ENCODE results near the gene PDZRN4.
"Not testable (repeated sequence)": the region's sequence is repeated elsewhere in the genome, so short reads cannot be mapped to it uniquely, and the experiment has no call there.

The PDZRN4 gene

DNA sequence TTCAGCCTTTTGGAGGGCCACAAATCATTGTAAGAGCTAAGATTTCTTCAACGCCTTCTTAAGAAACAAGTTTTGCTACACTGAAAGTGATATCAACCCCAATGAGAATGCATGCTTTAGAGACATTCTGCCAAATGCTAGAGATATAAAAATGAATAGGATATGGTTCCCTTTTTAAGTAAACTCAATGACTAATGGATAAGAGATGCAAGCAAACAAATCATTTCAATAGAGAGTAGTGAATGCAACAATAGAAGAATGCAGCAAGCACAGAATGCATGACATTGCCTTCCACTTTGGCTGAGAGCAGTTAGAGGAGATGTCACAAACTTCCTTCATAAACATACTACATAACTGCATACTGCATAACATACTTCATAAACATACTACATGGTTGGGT, 116.4 kb downstream of the PDZRN4 start:
- Histone ChIP-seq H3K23ac (ENCODE audit: low read length) (no peak overlapping the region), H3K27ac (ENCODE audit: low read depth, low read length) (no peak overlapping the region), H3K18ac (ENCODE audit: low read length) (no peak overlapping the region), H3K4me2 (ENCODE audit: low read length) (no peak overlapping the region), H4K5ac (ENCODE audit: low read length) (no peak overlapping the region), H2BK15ac (replicated peaks; ENCODE audit: low read depth) (no peak overlapping the region), H3K27me3 (ENCODE audit: insufficient read depth, low read length, poor library complexity) (no peaks in the 10 kb centered on the region), H4K8ac (ENCODE audit: low read depth, low read length) (no peak overlapping the region), H2AK5ac (ENCODE audit: low read length) (no peak overlapping the region), H3K4me1 (ENCODE audit: control insufficient read depth, low read depth, low read length) (no peaks in the 10 kb centered on the region), H2BK5ac (ENCODE audit: low read length) (no peak overlapping the region), H3K36me3 (ENCODE audit: control insufficient read depth, insufficient read depth, low read length) (no peaks in the 10 kb centered on the region), H3K9ac (ENCODE audit: low read length) (no peak overlapping the region), H3K56ac (ENCODE audit: low read length) (no peak overlapping the region), H3K4me3 (ENCODE audit: low read length) (no peak overlapping the region), H3K4ac (ENCODE audit: low read depth, low read length) (no peak overlapping the region), H3K79me1 (ENCODE audit: low read length) (no peaks in the 10 kb centered on the region), H3K79me2 (ENCODE audit: control insufficient read depth, insufficient read depth, low read length) (no peaks in the 10 kb centered on the region), H2BK120ac (ENCODE audit: low read depth, low read length) (no peak overlapping the region)
- no peak for DNase-seq
- WGBS (ENCODE audit: extremely low coverage, insufficient coverage, low lambda C conversion rate): no CpG with 5 or more reads among the region's 1 CpG

DNA sequence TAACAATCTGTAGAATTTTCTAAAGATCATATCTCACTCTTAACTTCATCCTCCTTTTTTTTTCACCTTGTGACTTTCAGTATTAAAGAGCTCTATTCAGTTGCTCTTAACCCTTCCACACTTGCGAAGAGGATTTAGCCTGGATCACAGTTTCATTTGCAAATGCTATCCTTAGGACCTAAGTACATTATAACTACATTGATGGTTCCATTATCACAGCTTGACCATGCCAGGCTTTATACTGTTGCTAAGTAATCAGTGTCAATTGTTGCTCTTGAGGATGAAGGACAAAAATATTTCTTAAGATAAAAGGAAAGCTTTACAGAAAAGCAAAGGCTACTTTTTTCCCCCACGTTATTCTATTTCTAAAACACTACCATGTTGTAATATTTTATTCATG, 122.2 kb downstream of the PDZRN4 start:
- Histone ChIP-seq H3K56ac (ENCODE audit: low read length) (no peak overlapping the region), H3K4me1 (ENCODE audit: control insufficient read depth, low read depth, low read length) (no peaks in the 10 kb centered on the region), H2BK15ac (replicated peaks; ENCODE audit: low read depth) (no peak overlapping the region), H3K27ac (ENCODE audit: low read depth, low read length) (no peak overlapping the region), H3K79me2 (ENCODE audit: control insufficient read depth, insufficient read depth, low read length) (no peaks in the 10 kb centered on the region), H3K4ac (ENCODE audit: low read depth, low read length) (no peak overlapping the region), H4K5ac (ENCODE audit: low read length) (no peak overlapping the region), H3K9ac (ENCODE audit: low read length) (no peak overlapping the region), H3K23ac (ENCODE audit: low read length) (no peak overlapping the region), H3K27me3 (ENCODE audit: insufficient read depth, low read length, poor library complexity) (no peaks in the 10 kb centered on the region), H2BK120ac (ENCODE audit: low read depth, low read length) (no peak overlapping the region), H2AK5ac (ENCODE audit: low read length) (no peak overlapping the region), H3K36me3 (ENCODE audit: control insufficient read depth, insufficient read depth, low read length) (no peaks in the 10 kb centered on the region), H4K8ac (ENCODE audit: low read depth, low read length) (no peak overlapping the region), H3K4me2 (ENCODE audit: low read length) (no peak overlapping the region), H3K79me1 (ENCODE audit: low read length) (no peaks in the 10 kb centered on the region), H3K4me3 (ENCODE audit: low read length) (no peak overlapping the region), H3K18ac (ENCODE audit: low read length) (no peak overlapping the region), H2BK5ac (ENCODE audit: low read length) (no peak overlapping the region)
- peak; percentile 21 for DNase-seq
- WGBS (ENCODE audit: extremely low coverage, insufficient coverage, low lambda C conversion rate): 100% methylated on average over 1 of the region's 2 CpGs

DNA sequence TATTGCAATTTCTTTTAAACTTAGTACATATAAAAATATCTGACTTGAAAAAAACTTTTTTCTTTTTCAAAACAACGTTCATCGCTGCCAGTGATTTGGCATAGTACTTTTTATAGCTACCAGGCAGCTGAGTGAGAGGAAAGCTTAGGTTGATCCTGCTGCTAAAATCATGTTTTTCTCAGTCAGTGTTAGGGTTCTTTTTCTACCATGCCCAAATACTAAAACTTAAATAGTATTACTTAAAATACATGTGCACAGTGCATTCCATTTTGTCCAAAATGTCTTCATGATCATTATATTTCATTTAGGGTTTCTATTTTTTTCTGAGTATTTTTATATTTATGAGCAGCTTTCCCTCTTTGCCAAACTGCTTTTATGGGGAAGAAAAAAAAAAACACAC, 123.8 kb downstream of the PDZRN4 start:
- H3K79me1 ChIP-seq (ENCODE audit: low read length): no peaks in the 10 kb centered on the region
- DNase-seq: no peak
- no peak overlapping the region for H4K8ac ChIP-seq (ENCODE audit: low read depth, low read length)
- no peak overlapping the region for H2AK5ac ChIP-seq (ENCODE audit: low read length)
- H3K9ac ChIP-seq (ENCODE audit: low read length): no peak overlapping the region
- H3K4me1 ChIP-seq (ENCODE audit: control insufficient read depth, low read depth, low read length): no peaks in the 10 kb centered on the region
- H4K5ac ChIP-seq (ENCODE audit: low read length): no peak overlapping the region
- H2BK120ac ChIP-seq (ENCODE audit: low read depth, low read length): no peak overlapping the region
- no peak overlapping the region for H2BK5ac ChIP-seq (ENCODE audit: low read length)
- no peaks in the 10 kb centered on the region for H3K27me3 ChIP-seq (ENCODE audit: insufficient read depth, low read length, poor library complexity)
- no peak overlapping the region for H3K27ac ChIP-seq (ENCODE audit: low read depth, low read length)
- WGBS (ENCODE audit: extremely low coverage, insufficient coverage, low lambda C conversion rate): no CpG with 5 or more reads among the region's 2 CpGs
- no peaks in the 10 kb centered on the region for H3K36me3 ChIP-seq (ENCODE audit: control insufficient read depth, insufficient read depth, low read length)
- H3K4ac ChIP-seq (ENCODE audit: low read depth, low read length): no peak overlapping the region
- H3K4me3 ChIP-seq (ENCODE audit: low read length): no peak overlapping the region
- no peak overlapping the region for H3K18ac ChIP-seq (ENCODE audit: low read length)
- no peak overlapping the region for H3K4me2 ChIP-seq (ENCODE audit: low read length)
- no peaks in the 10 kb centered on the region for H3K79me2 ChIP-seq (ENCODE audit: control insufficient read depth, insufficient read depth, low read length)
- H3K56ac ChIP-seq (ENCODE audit: low read length): no peak overlapping the region
- H2BK15ac ChIP-seq (replicated peaks; ENCODE audit: low read depth): no peak overlapping the region
- H3K23ac ChIP-seq (ENCODE audit: low read length): no peak overlapping the region

DNA sequence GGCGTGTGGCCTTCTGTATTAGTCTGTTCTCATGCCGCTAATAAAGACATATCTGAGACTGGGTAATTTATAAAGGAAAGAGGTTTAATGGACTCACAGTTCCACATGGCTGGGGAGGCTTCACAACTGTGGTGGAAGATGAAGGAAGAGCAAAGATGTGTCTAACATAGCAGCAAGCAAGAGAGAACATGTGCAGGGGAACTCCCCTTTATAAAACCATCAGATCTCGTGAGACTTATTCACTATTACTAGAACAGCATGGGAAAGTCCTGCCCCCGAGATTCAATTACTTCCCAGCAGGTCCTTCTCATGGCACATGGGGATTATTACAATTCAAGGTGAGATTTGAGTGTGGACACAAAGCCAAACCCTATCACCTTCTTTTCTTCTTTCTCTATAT, 124.3 kb downstream of the PDZRN4 start:
- not testable (repeated sequence) for H2BK5ac ChIP-seq (ENCODE audit: low read length); DNase-seq; H3K4ac ChIP-seq (ENCODE audit: low read depth, low read length); H2BK15ac ChIP-seq (replicated peaks; ENCODE audit: low read depth); H3K36me3 ChIP-seq (ENCODE audit: control insufficient read depth, insufficient read depth, low read length); H4K5ac ChIP-seq (ENCODE audit: low read length); H3K27me3 ChIP-seq (ENCODE audit: insufficient read depth, low read length, poor library complexity); H4K8ac ChIP-seq (ENCODE audit: low read depth, low read length); H3K4me2 ChIP-seq (ENCODE audit: low read length); H3K18ac ChIP-seq (ENCODE audit: low read length); H3K79me1 ChIP-seq (ENCODE audit: low read length); H3K56ac ChIP-seq (ENCODE audit: low read length); H3K27ac ChIP-seq (ENCODE audit: low read depth, low read length); H2BK120ac ChIP-seq (ENCODE audit: low read depth, low read length); H3K4me3 ChIP-seq (ENCODE audit: low read length); H3K9ac ChIP-seq (ENCODE audit: low read length); H3K4me1 ChIP-seq (ENCODE audit: control insufficient read depth, low read depth, low read length); H3K23ac ChIP-seq (ENCODE audit: low read length); H3K79me2 ChIP-seq (ENCODE audit: control insufficient read depth, insufficient read depth, low read length); H2AK5ac ChIP-seq (ENCODE audit: low read length)
- no CpG with 5 or more reads among the region's 4 CpGs for WGBS (ENCODE audit: extremely low coverage, insufficient coverage, low lambda C conversion rate)

DNA sequence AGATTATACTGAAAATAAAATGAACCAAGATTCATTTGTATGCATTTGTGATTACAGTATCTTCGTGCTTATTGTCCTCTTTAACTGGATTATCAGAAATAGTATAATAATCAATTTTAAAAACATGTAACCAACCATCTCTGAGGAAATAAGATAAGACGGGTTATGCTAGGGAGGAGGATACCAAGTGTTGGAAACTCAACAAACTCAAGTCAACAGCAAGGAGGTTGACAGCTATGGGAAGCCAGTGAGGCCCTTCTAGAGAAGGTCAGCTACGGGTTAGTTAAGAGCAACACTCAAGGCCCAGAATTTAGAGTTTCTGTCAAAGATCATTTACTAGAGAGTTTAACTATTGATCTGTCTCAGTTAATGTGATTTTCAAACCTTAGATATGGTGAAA, 137.2 kb downstream of the PDZRN4 start:
- Histone ChIP-seq H2AK5ac (ENCODE audit: low read length) (no peak overlapping the region), H3K4me3 (ENCODE audit: low read length) (no peak overlapping the region), H3K4ac (ENCODE audit: low read depth, low read length) (no peak overlapping the region), H3K18ac (ENCODE audit: low read length) (no peak overlapping the region), H3K27me3 (ENCODE audit: insufficient read depth, low read length, poor library complexity) (no peaks in the 10 kb centered on the region), H4K5ac (ENCODE audit: low read length) (no peak overlapping the region), H3K4me2 (ENCODE audit: low read length) (no peak overlapping the region), H4K8ac (ENCODE audit: low read depth, low read length) (no peak overlapping the region), H3K36me3 (ENCODE audit: control insufficient read depth, insufficient read depth, low read length) (no peaks in the 10 kb centered on the region), H3K79me2 (ENCODE audit: control insufficient read depth, insufficient read depth, low read length) (no peaks in the 10 kb centered on the region), H2BK15ac (replicated peaks; ENCODE audit: low read depth) (no peak overlapping the region), H2BK120ac (ENCODE audit: low read depth, low read length) (no peak overlapping the region), H3K23ac (ENCODE audit: low read length) (no peak overlapping the region), H3K27ac (ENCODE audit: low read depth, low read length) (no peak overlapping the region), H3K56ac (ENCODE audit: low read length) (no peak overlapping the region), H3K9ac (ENCODE audit: low read length) (no peak overlapping the region), H3K4me1 (ENCODE audit: control insufficient read depth, low read depth, low read length) (no peaks in the 10 kb centered on the region), H3K79me1 (ENCODE audit: low read length) (no peaks in the 10 kb centered on the region), H2BK5ac (ENCODE audit: low read length) (no peak overlapping the region)
- no peak for DNase-seq
- no CpG with 5 or more reads among the region's 3 CpGs for WGBS (ENCODE audit: extremely low coverage, insufficient coverage, low lambda C conversion rate)

DNA sequence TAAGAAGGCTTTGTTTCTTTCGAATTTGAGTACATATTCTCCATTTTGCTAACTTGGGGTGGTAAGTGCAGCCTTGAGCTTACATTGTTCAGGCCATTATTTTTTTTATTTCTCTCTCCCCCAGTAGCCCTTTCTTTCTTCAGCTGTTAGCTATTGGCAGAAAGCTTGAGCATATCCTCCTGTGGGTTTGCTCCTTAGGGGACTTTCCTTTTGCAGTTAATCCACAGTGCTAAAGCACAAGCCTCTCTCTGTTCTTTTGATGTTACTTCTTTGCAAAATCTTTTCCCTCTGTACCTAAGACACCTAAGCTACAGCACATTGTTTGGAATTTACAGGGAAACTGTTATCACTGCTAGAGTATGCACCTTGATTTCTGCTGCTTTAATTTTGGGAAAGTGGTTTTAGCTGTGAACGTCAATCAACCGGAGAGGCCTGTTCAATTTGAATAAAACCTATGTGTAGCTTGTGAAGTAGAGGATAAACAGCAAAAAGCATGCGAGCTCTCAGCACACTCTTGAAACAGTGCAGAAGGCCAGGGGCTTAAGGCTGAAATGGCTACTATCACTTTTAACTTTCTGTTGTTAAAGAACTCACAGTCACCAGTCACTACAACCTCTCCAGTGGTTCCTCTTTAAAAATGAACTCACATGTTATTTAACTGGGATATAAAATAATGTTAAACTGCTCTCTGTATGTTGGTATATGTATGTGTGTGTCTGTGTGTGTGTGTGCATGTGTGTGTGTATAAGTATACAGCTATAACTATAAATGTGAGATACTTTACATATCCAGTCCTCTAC, 139.2 kb downstream of the PDZRN4 start:
- H3K36me3 ChIP-seq (ENCODE audit: control insufficient read depth, insufficient read depth, low read length): no peaks in the 10 kb centered on the region
- no peak overlapping the region for H2BK120ac ChIP-seq (ENCODE audit: low read depth, low read length)
- no peaks in the 10 kb centered on the region for H3K79me1 ChIP-seq (ENCODE audit: low read length)
- H3K18ac ChIP-seq (ENCODE audit: low read length): no peak overlapping the region
- no peak for DNase-seq
- no peak overlapping the region for H4K5ac ChIP-seq (ENCODE audit: low read length)
- H4K8ac ChIP-seq (ENCODE audit: low read depth, low read length): no peak overlapping the region
- H3K9ac ChIP-seq (ENCODE audit: low read length): no peak overlapping the region
- H3K4me3 ChIP-seq (ENCODE audit: low read length): no peak overlapping the region
- no peaks in the 10 kb centered on the region for H3K27me3 ChIP-seq (ENCODE audit: insufficient read depth, low read length, poor library complexity)
- no peak overlapping the region for H3K23ac ChIP-seq (ENCODE audit: low read length)
- no peak overlapping the region for H2AK5ac ChIP-seq (ENCODE audit: low read length)
- no peak overlapping the region for H3K4ac ChIP-seq (ENCODE audit: low read depth, low read length)
- no peak overlapping the region for H3K56ac ChIP-seq (ENCODE audit: low read length)
- no peak overlapping the region for H2BK5ac ChIP-seq (ENCODE audit: low read length)
- no peak overlapping the region for H2BK15ac ChIP-seq (replicated peaks; ENCODE audit: low read depth)
- no peaks in the 10 kb centered on the region for H3K79me2 ChIP-seq (ENCODE audit: control insufficient read depth, insufficient read depth, low read length)
- no peaks in the 10 kb centered on the region for H3K4me1 ChIP-seq (ENCODE audit: control insufficient read depth, low read depth, low read length)
- H3K4me2 ChIP-seq (ENCODE audit: low read length): no peak overlapping the region
- no CpG with 5 or more reads among the region's 4 CpGs for WGBS (ENCODE audit: extremely low coverage, insufficient coverage, low lambda C conversion rate)
- no peak overlapping the region for H3K27ac ChIP-seq (ENCODE audit: low read depth, low read length)

Data from mesendoderm (in vitro differentiated cells).